Adrenal gland (tissue), 12 donors: Measurements from ENCODE around the gene HPRT1. TPM values are rescaled to one million over a fixed set of nuclear protein-coding genes. Genes with fewer than 3 reads are reported as not detected.

Experiments used
- DNase-seq, 7 donors: peaks; one replicate each; pipeline ENCODE4 v3.0.0-alpha.2; 2019 to 2020
- H3K27ac ChIP-seq, 5 donors: fragments of 200-600 bp; sonication (generic) in 4 of 5; 1 replicate in 3 of 5; 2 replicates in 2 of 5; pipeline versions ENCODE4 v1.5.1 to v1.8.0; 2016 to 2020; ENCODE audit warnings: mild to moderate bottlenecking in 1 of 5
- H3K27me3 ChIP-seq: fragments of 200-600 bp; 2 replicates; pipeline ENCODE4 v1.8.0; 2021
- H3K36me3 ChIP-seq, 2 donors: fragments of 200-600 bp; replicated peaks in 1 of 2; 1 replicate in 1 of 2; 2 replicates in 1 of 2; pipeline versions ENCODE4 v1.5.1 to v1.8.0; 2018 to 2022
- H3K4me1 ChIP-seq, 2 donors: fragments of 200-600 bp; replicated peaks in 1 of 2; 1 replicate in 1 of 2; 2 replicates in 1 of 2; pipeline versions ENCODE4 v1.5.1 to v1.8.0; 2018 to 2021
- H3K4me3 ChIP-seq, 4 donors: fragments of 200-600 bp; sonication (generic) in 3 of 4; one replicate each; pipeline ENCODE4 v1.5.1; 2016 to 2018
- H3K9me3 ChIP-seq, 3 donors: fragments of 200-600 bp; sonication (generic) in 1 of 3; replicated peaks in 1 of 3; 1 replicate in 2 of 3; 2 replicates in 1 of 3; pipeline versions ENCODE4 v1.5.1 to v1.8.0; 2016 to 2021
- CTCF ChIP-seq, 6 experiments: fragments of 450-650 bp in 4 of 6; fragments of 200-600 bp in 2 of 6; sonication (generic) in 1 of 6; IDR thresholded peaks; 1 replicate in 5 of 6; 2 replicates in 1 of 6; pipeline versions ENCODE4 v1.5.1 to v1.8.0; 2016 to 2021; ENCODE audit warnings: antibody characterized with exemption in 6 of 6, mild to moderate bottlenecking in 2 of 6, moderate library complexity in 1 of 6
- POLR2A ChIP-seq, 2 donors: fragments of 450-650 bp; IDR thresholded peaks; one replicate each; pipeline ENCODE4 v1.6.1; 2017; ENCODE audit warnings: antibody characterized with exemption in 2 of 2, mild to moderate bottlenecking in 2 of 2, moderate library complexity in 1 of 2
- WGBS, 4 donors: extraction: QIAGEN DNeasy Blood & Tissue Kit in 2 of 4; methylation state at CpG; one replicate each; pipeline versions ENCODE4 v1.1.5 to v1.1.7; 2013 to 2017; 5-methylcytosine and 5-hydroxymethylcytosine counted together
- intact Hi-C, 2 donors: fragments of 100-400 bp; cut with DNase I; formaldehyde crosslinking; loops; one replicate each; pipeline versions ENCODE4 v1.14.1 to v1.15.0; 2022 to 2023
- polyA plus RNA-seq, 3 donors: library from polyadenylated mRNA; stranded (reverse); fragments of 200-250 nt in 2 of 3; fragments of 350-450 nt in 1 of 3; fragmentation: Illumina TruSeq in 1 of 3; extraction: RNeasy Lipid Tissue Mini Kit (QIAGEN cat#74804) in 1 of 3; gene quantifications; one replicate each; pipeline ENCODE4 v1.2.3, GENCODE V29; 2013 to 2014
- total RNA-seq, 9 donors: library from RNA; depleted of rRNA in 4 of 9; stranded (reverse); fragments of >200 nt in 4 of 9; fragments of 120-200 nt in 1 of 9; fragmentation: NEBNext Ultra II Directional in 1 of 9; extraction: Animal tissue kit (Norgen Biotek cat#: 25700) in 1 of 9; gene quantifications; one replicate each; pipeline versions ENCODE4 v1.1.0 to v1.2.4, GENCODE V29; 2013 to 2023
- donor health status: healthy with polysubstance abuse.
- donor health status: Bipolar disorder and iron deficiency.
- donor health status: DM: yes; HTN: yes; CAD: no.
- donor health status: DM: no; HTN: no; CAD: no.
- donor health status: DM: no; HTN: no; CAD: no.
- donor health status: DM: yes; HTN: yes; CAD: no.

Gene HPRT1
- total and polyA plus RNA-seq, 12 donors, result 5.5 to 66.0 (median 26.8) TPM

GRCh38 chrX:134513091-134513490, 53.1 kb downstream of the HPRT1 start:
- Histone ChIP-seq H3K27me3 (no peaks in the 10 kb centered on the region), H3K36me3 (no peaks in the 10 kb centered on the region), H3K9me3 (no peaks in the 10 kb centered on the region), H3K27ac (no peak overlapping the region), H3K4me1 (no peaks in the 10 kb centered on the region), H3K4me3 (no peak overlapping the region)
- intact Hi-C loops, result no loop called here
- no peak for DNase-seq
- no peak for TF ChIP-seq CTCF (IDR thresholded peaks at IDR 0.05)
- no peak for TF ChIP-seq POLR2A (IDR thresholded peaks at IDR 0.05)
- WGBS, 4 donors, result 73 to 98% (median 78%) methylated on average over 2 to 3 of the region's 3 CpGs

GRCh38 chrX:134520860-134521390, 61.0 kb downstream of the HPRT1 start:
- Histone ChIP-seq H3K4me3 (no peak overlapping the region), H3K4me1 (no peaks in the 10 kb centered on the region), H3K9me3 (no peaks in the 10 kb centered on the region), H3K36me3 (no peaks in the 10 kb centered on the region), H3K27me3 (no peaks in the 10 kb centered on the region), H3K27ac (no peak overlapping the region)
- DNase-seq, result peak in 4 of 7 donors; percentile 21 to 50 (median 35)
- intact Hi-C loops, result no loop called here
- TF ChIP-seq POLR2A (IDR thresholded peaks at IDR 0.05), result no peak
- peak; percentile 15 to 52 (median 48) for TF ChIP-seq CTCF (IDR thresholded peaks at IDR 0.05)
- 67 to 100% (median 75%) methylated on average over 2 to 3 of the region's 3 CpGs for WGBS, 4 donors

- Histone ChIP-seq H3K36me3 (no peaks in the 10 kb centered on the region), H3K4me1 (no peaks in the 10 kb centered on the region), H3K9me3 (no peaks in the 10 kb centered on the region), H3K27ac (no peak overlapping the region), H3K27me3 (no peaks in the 10 kb centered on the region), H3K4me3 (no peak overlapping the region)
- TF ChIP-seq POLR2A (IDR thresholded peaks at IDR 0.05) (no peak), CTCF (IDR thresholded peaks at IDR 0.05) (no peak)
- DNase-seq, result no peak
- WGBS, 4 donors, result 89 to 94% (median 90%) methylated on average over 6 of the region's 6 CpGs
- intact Hi-C loops, result no loop called here
Measured at GRCh38 chrX:134524181-134524580, 64.2 kb downstream of the HPRT1 start.

- Histone ChIP-seq H3K36me3 (no peaks in the 10 kb centered on the region), H3K4me3 (no peak overlapping the region), H3K27ac (no peak overlapping the region), H3K4me1 (no peaks in the 10 kb centered on the region), H3K27me3 (no peaks in the 10 kb centered on the region), H3K9me3 (no peaks in the 10 kb centered on the region)
- no peak for DNase-seq
- 84 to 93% (median 90%) methylated on average over 15 of the region's 15 CpGs for WGBS, 4 donors
- TF ChIP-seq CTCF (IDR thresholded peaks at IDR 0.05) (no peak), POLR2A (IDR thresholded peaks at IDR 0.05) (no peak)
- intact Hi-C loops, result no loop called here
Measured at GRCh38 chrX:134525086-134525792, 65.3 kb downstream of the HPRT1 start.
